GM10266 (cell line): Measurements from ENCODE around the gene PKD2.
"Not testable (repeated sequence)": the region's sequence is repeated elsewhere in the genome, so short reads cannot be mapped to it uniquely, and the experiment has no call there.

ENCODE experiments used
- DNase-seq: peaks from one replicate; pipeline ENCODE4 v3.0.0; 2012; ENCODE audit errors: extremely low spot score
- CTCF ChIP-seq: IDR thresholded peaks from 2 replicates; pipeline ENCODE4 v1.5.1; 2012; ENCODE audit warnings: mild to moderate bottlenecking, low read depth; ENCODE audit not compliant: control insufficient read depth, insufficient read depth; ENCODE audit errors: missing control alignments

The PKD2 gene

GRCh38 chr4:87985887-87986200, 21.6 kb upstream of the PKD2 start:
- TF ChIP-seq CTCF, result no peak
- DNase-seq, result no peak

- DNase-seq, result no peak
- no peak for TF ChIP-seq CTCF
Observed at GRCh38 chr4:87986508-87986907, 20.9 kb upstream of the PKD2 start.

DNA sequence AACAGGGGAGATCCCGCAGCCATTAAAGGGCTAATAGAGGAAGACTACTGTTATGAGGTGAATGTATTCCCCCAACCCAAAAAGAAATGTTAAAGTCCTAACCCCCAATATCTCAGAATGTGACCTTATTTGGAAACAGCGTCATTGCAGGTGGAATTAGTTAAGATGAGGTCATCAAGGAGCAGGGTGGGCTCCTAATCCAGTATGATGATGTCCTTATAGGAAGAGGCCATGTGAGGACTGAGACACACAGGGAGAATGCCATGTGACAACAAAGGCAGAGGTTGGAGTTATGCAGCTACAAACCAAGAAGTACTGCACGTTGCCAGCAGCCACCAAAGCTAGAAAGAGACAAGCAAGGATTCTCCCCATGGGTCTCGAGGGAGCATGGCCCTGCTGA, 17.7 kb upstream of the PKD2 start:
- TF ChIP-seq CTCF, result no peak
- no peak for DNase-seq

DNA sequence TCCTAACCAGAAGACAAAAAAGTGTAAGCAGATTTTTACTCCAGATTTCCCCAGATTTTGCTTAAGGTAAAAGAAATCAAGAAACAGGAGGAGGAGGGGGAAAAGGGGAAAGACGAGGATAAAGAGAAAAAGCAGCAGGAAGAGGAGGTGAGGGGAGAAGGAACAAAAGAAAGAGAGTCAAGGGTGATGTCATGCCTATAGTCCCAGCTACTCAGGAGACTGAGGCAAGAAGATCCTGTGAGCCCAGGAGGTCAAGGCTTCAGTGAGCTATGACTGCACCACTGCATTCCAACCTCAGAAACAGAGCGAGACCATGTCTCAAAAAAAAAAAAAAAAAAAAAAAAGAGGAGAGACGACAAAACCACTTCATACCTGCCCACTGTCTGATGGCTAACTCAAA, 12.0 kb upstream of the PKD2 start:
- no peak for DNase-seq
- no peak for TF ChIP-seq CTCF

GRCh38 chr4:87999191-87999691, 8.2 kb upstream of the PKD2 start:
- not testable (repeated sequence) for DNase-seq

GRCh38 chr4:88001871-88002270, 5.6 kb upstream of the PKD2 start:
- DNase-seq, result no peak
- no peak for TF ChIP-seq CTCF

DNA sequence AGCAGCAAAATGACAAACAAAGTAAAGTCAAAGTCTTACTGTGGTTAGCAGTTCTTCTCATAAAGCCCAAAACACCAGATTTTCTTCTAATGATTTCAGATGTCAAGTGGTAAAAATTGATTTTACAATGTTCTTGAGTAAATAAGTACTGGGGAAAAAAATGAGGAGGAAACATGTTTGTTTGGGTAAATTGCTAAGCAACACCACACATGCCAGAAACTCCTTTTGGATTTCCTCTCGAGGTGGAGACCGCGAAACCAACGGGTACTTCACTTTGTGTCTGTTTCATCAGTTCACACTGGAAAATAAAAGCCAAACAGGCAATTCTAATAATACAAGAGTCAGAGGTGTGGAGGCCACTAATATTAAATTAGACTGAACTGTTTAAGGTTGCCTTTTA, 4.6 kb upstream of the PKD2 start:
- no peak for DNase-seq
- no peak for TF ChIP-seq CTCF

DNA sequence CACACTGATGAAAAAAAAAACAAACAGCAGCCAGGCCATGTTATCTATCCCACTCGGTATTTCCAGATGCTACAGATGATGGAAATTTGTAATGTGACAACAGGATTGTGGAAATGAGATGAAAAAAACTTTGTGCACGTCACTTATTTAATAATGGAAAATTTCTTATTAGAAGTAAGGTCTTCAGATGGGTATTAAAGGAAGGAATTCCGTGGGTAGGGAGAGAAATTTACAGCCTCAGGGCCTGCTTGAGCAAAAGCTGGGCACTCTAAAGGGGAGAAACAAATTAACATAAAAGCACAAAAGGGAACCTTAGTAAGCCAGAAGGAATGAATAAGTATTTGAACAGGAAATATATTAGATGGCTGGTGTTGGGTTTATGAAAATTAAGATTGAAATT, 4.2 kb upstream of the PKD2 start:
- no peak for TF ChIP-seq CTCF
- no peak for DNase-seq
